Lung (tissue), 12 donors: ENCODE results near the gene LRIG1. TPM values are rescaled to one million over a fixed set of nuclear protein-coding genes. Genes with fewer than 3 reads are reported as not detected.

Experiments
- ATAC-seq: fragments of 200-7000 bp; cut with Tn5 transposase; one replicate; pipeline ENCODE4 v1.9.1; 2020; ENCODE audit warnings: moderate number of reproducible peaks; ENCODE audit not compliant: insufficient read depth, low FRiP score
- DNase-seq, 3 donors: peaks; one replicate each; pipeline ENCODE4 v3.0.0-alpha.2; 2013 to 2017
- H3K27ac ChIP-seq, 2 donors: one replicate each; pipeline ENCODE4 v1.5.1; 2013; ENCODE audit warnings: mild to moderate bottlenecking in 2 of 2, moderate library complexity in 2 of 2, control low read depth in 1 of 2, inconsistent platforms in 1 of 2, low read depth in 1 of 2, low read length in 1 of 2
- H3K27me3 ChIP-seq, 3 donors: one replicate each; pipeline ENCODE4 v1.5.1; 2013; ENCODE audit warnings: low read length in 2 of 3; ENCODE audit not compliant: control insufficient read depth in 3 of 3, insufficient read depth in 3 of 3
- H3K36me3 ChIP-seq, 4 donors: one replicate each; pipeline ENCODE4 v1.5.1; 2013; ENCODE audit warnings: low read length in 4 of 4, mild to moderate bottlenecking in 1 of 4, moderate library complexity in 1 of 4; ENCODE audit not compliant: control insufficient read depth in 4 of 4, insufficient read depth in 4 of 4
- H3K4me1 ChIP-seq, 5 donors: one replicate each; pipeline ENCODE4 v1.5.1; 2013; ENCODE audit warnings: low read length in 5 of 5, mild to moderate bottlenecking in 2 of 5, moderate library complexity in 1 of 5; ENCODE audit not compliant: control insufficient read depth in 5 of 5, insufficient read depth in 5 of 5
- H3K4me3 ChIP-seq: one replicate; pipeline ENCODE4 v1.5.1; 2013; ENCODE audit warnings: mild to moderate bottlenecking, control low read depth, moderate library complexity
- H3K9ac ChIP-seq, 2 donors: one replicate each; pipeline ENCODE4 v1.5.1; 2013; ENCODE audit warnings: low read length in 2 of 2, control low read depth in 1 of 2; ENCODE audit not compliant: insufficient read depth in 1 of 2
- H3K9me3 ChIP-seq, 4 donors: one replicate each; pipeline ENCODE4 v1.5.1; 2013; ENCODE audit warnings: low read length in 3 of 4, mild to moderate bottlenecking in 1 of 4, moderate library complexity in 1 of 4; ENCODE audit not compliant: control insufficient read depth in 4 of 4, insufficient read depth in 3 of 4
- CTCF ChIP-seq: IDR thresholded peaks from 2 replicates; pipeline ENCODE4 v1.5.1; 2012; ENCODE audit warnings: mild to moderate bottlenecking; ENCODE audit errors: control extremely low read depth, extremely low read depth
- WGBS, 2 donors: extraction: QIAGEN DNeasy Blood & Tissue Kit; methylation state at CpG; one replicate each; pipeline ENCODE4 v1.1.7; 2013; 5-methylcytosine and 5-hydroxymethylcytosine counted together
- polyA plus RNA-seq, 2 donors: library from polyadenylated mRNA; stranded (reverse); fragments of 200-250 nt; gene quantifications; one replicate each; pipeline ENCODE4 v1.2.1, GENCODE V29; 2013
- total RNA-seq, 2 donors: library from RNA; depleted of rRNA in 1 of 2; stranded (reverse); fragments of >200 nt in 1 of 2; gene quantifications; one replicate each; pipeline ENCODE4 v1.2.1, GENCODE V29; 2014 to 2021
- donor health status: control.
- donor health status: control.
- donor health status: Bipolar disorder and iron deficiency.
- donor health status: healthy.
- donor health status: DM: yes; HTN: yes; CAD: no.

LRIG1 gene
- total and polyA plus RNA-seq, 4 donors = 21.9 to 97.4 (median 42.2) TPM

GRCh38 chr3:66492672-66493071 is 8.2 kb downstream of the LRIG1 start:
- no peaks in the 10 kb centered on the region for H3K27me3 ChIP-seq
- H3K9me3 ChIP-seq = no peaks in the 10 kb centered on the region
- DNase-seq (no peak), ATAC-seq (no peak)
- no peak overlapping the region for H3K4me3 ChIP-seq
- TF ChIP-seq CTCF = no peak
- H3K36me3 ChIP-seq = no peaks in the 10 kb centered on the region
- WGBS, 2 donors = 40 to 68% methylated on average over 7 of the region's 7 CpGs
- no peak overlapping the region for H3K9ac ChIP-seq
- H3K27ac ChIP-seq = peak overlapping the region in 1 of 2 donors; percentile 56
- peaks cover 12 to 50% (median 44%) of the 10 kb centered on the region in 5 donors for H3K4me1 ChIP-seq

DNA sequence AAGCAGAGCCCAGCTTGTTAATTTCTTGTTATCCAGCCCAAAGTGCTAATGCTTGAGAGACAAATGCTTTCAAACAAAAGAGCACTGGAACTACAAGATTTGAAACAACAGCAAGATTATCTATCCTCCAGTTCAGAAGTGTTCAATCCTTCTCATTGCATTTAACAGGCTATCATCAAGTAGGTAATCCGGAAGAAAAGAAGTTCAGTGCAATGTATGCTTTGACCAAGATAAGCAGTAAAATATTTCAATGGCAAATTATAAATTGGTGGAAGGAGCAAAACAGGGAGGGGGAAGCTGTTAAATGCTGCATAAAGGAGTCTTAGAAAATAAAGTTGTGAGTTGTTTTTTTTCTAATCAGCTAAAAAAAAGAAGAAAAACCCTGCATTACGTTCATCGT is 8.8 kb downstream of the LRIG1 start:
- H3K4me1 ChIP-seq = peaks cover 12 to 53% (median 44%) of the 10 kb centered on the region in 5 donors
- 46 to 47% methylated on average over 3 of the region's 3 CpGs for WGBS, 2 donors
- H3K27me3 ChIP-seq = no peaks in the 10 kb centered on the region
- no peaks in the 10 kb centered on the region for H3K36me3 ChIP-seq
- no peak for TF ChIP-seq CTCF
- no peaks in the 10 kb centered on the region for H3K9me3 ChIP-seq
- no peak overlapping the region for H3K27ac ChIP-seq
- H3K9ac ChIP-seq = no peak overlapping the region
- ATAC-seq (no peak), DNase-seq (no peak)
- no peak overlapping the region for H3K4me3 ChIP-seq

- no peaks in the 10 kb centered on the region for H3K9me3 ChIP-seq
- peak overlapping the region in 1 of 2 donors; percentile 51 for H3K27ac ChIP-seq
- no peak for TF ChIP-seq CTCF
- H3K4me1 ChIP-seq = peaks cover 14 to 61% (median 47%) of the 10 kb centered on the region in 5 donors
- no peak overlapping the region for H3K9ac ChIP-seq
- no peaks in the 10 kb centered on the region for H3K27me3 ChIP-seq
- no peaks in the 10 kb centered on the region for H3K36me3 ChIP-seq
- DNase-seq (peak; percentile 33 to 85 (median 80)), ATAC-seq (no peak)
- 38 to 53% methylated on average over 1 of the region's 1 CpG for WGBS, 2 donors
- no peak overlapping the region for H3K4me3 ChIP-seq
These were observed 9.8 kb downstream of the LRIG1 start for GRCh38 chr3:66490984-66491383.

GRCh38 chr3:66490214-66490613 is 10.6 kb downstream of the LRIG1 start:
- DNase-seq (peak; percentile 48 to 86 (median 77)), ATAC-seq (no peak)
- no peaks in the 10 kb centered on the region for H3K9me3 ChIP-seq
- peak overlapping the region in 1 of 2 donors; percentile 6 for H3K27ac ChIP-seq
- no peaks in the 10 kb centered on the region for H3K36me3 ChIP-seq
- no peaks in the 10 kb centered on the region for H3K27me3 ChIP-seq
- peaks cover 10 to 55% (median 45%) of the 10 kb centered on the region in 5 donors for H3K4me1 ChIP-seq
- no peak for TF ChIP-seq CTCF
- 1 to 3% methylated on average over 4 of the region's 4 CpGs for WGBS, 2 donors
- H3K4me3 ChIP-seq = no peak overlapping the region
- no peak overlapping the region for H3K9ac ChIP-seq
